Measurements from ENCODE around the gene SEC23IP.

SEC23IP gene

GRCh38 chr10:119947300-119947699 is 54.8 kb downstream of the SEC23IP start:
- no peak for DNase-seq (ENCODE audit: low read depth)
- H3K4me3 ChIP-seq (ENCODE audit: low read depth, low read length) = no peak overlapping the region

GRCh38 chr10:119957451-119957850 is 64.9 kb downstream of the SEC23IP start:
- DNase-seq (ENCODE audit: low read depth) = no peak
- H3K4me3 ChIP-seq (ENCODE audit: low read depth, low read length) = no peak overlapping the region
- no peak for TF ChIP-seq MYC (IDR thresholded peaks at IDR 0.05; ENCODE audit: low read depth, low read length)
- no peak for TF ChIP-seq CTCF (IDR thresholded peaks at IDR 0.05; ENCODE audit: low read depth, low read length)
- no peak for TF ChIP-seq POLR2A (IDR thresholded peaks at IDR 0.05; ENCODE audit: extremely low read depth, insufficient read length)
- TF ChIP-seq MAX (IDR thresholded peaks at IDR 0.05; ENCODE audit: low read depth, low read length) = no peak

More at GRCh38 chr10:119947300-119947699, 54.8 kb downstream of the SEC23IP start:
- TF ChIP-seq CTCF (IDR thresholded peaks at IDR 0.05; ENCODE audit: low read depth, low read length) = no peak
- TF ChIP-seq POLR2A (IDR thresholded peaks at IDR 0.05; ENCODE audit: extremely low read depth, insufficient read length) = no peak
- no peak for TF ChIP-seq MAX (IDR thresholded peaks at IDR 0.05; ENCODE audit: low read depth, low read length)
- TF ChIP-seq MYC (IDR thresholded peaks at IDR 0.05; ENCODE audit: low read depth, low read length) = no peak

GRCh38 chr10:119962837-119963236 is 70.3 kb downstream of the SEC23IP start:
- no peak for DNase-seq (ENCODE audit: low read depth)
- no peak overlapping the region for H3K4me3 ChIP-seq (ENCODE audit: low read depth, low read length)
- TF ChIP-seq MAX (IDR thresholded peaks at IDR 0.05; ENCODE audit: low read depth, low read length) (no peak), POLR2A (IDR thresholded peaks at IDR 0.05; ENCODE audit: extremely low read depth, insufficient read length) (no peak), CTCF (IDR thresholded peaks at IDR 0.05; ENCODE audit: low read depth, low read length) (no peak), MYC (IDR thresholded peaks at IDR 0.05; ENCODE audit: low read depth, low read length) (no peak)

GRCh38 chr10:119967066-119967465 is 74.5 kb downstream of the SEC23IP start:
- no peak for DNase-seq (ENCODE audit: low read depth)
- TF ChIP-seq MAX (IDR thresholded peaks at IDR 0.05; ENCODE audit: low read depth, low read length) (no peak), MYC (IDR thresholded peaks at IDR 0.05; ENCODE audit: low read depth, low read length) (no peak), POLR2A (IDR thresholded peaks at IDR 0.05; ENCODE audit: extremely low read depth, insufficient read length) (no peak), CTCF (IDR thresholded peaks at IDR 0.05; ENCODE audit: low read depth, low read length) (no peak)
- H3K4me3 ChIP-seq (ENCODE audit: low read depth, low read length) = no peak overlapping the region

GRCh38 chr10:119969609-119970008 is 77.1 kb downstream of the SEC23IP start:
- no peak for DNase-seq (ENCODE audit: low read depth)
- TF ChIP-seq MAX (IDR thresholded peaks at IDR 0.05; ENCODE audit: low read depth, low read length) (no peak), MYC (IDR thresholded peaks at IDR 0.05; ENCODE audit: low read depth, low read length) (no peak), CTCF (IDR thresholded peaks at IDR 0.05; ENCODE audit: low read depth, low read length) (no peak), POLR2A (IDR thresholded peaks at IDR 0.05; ENCODE audit: extremely low read depth, insufficient read length) (no peak)
- H3K4me3 ChIP-seq (ENCODE audit: low read depth, low read length) = no peak overlapping the region

GRCh38 chr10:119970107-119970506 is 77.6 kb downstream of the SEC23IP start:
- DNase-seq (ENCODE audit: low read depth) = no peak
- TF ChIP-seq POLR2A (IDR thresholded peaks at IDR 0.05; ENCODE audit: extremely low read depth, insufficient read length) = no peak
- no peak for TF ChIP-seq MYC (IDR thresholded peaks at IDR 0.05; ENCODE audit: low read depth, low read length)
- TF ChIP-seq MAX (IDR thresholded peaks at IDR 0.05; ENCODE audit: low read depth, low read length) = no peak
- TF ChIP-seq CTCF (IDR thresholded peaks at IDR 0.05; ENCODE audit: low read depth, low read length) = no peak
- H3K4me3 ChIP-seq (ENCODE audit: low read depth, low read length) = no peak overlapping the region
